ENCODE measurements around the gene FKRP. TPM values are rescaled to one million over a fixed set of nuclear protein-coding genes. Genes with fewer than 3 reads are reported as not detected.

FKRP gene
- total and polyA plus RNA-seq, 9 donors, result 10.7 to 24.4 (median 18.7) TPM

- Histone ChIP-seq H3K36me3 (no peaks in the 10 kb centered on the region), H3K4me1 (ENCODE audit: insufficient read depth) (no peaks in the 10 kb centered on the region), H3K27me3 (no peaks in the 10 kb centered on the region), H3K9me3 (no peaks in the 10 kb centered on the region), H3K27ac (no peak overlapping the region), H3K4me3 (no peak overlapping the region)
- intact Hi-C loops (cut with DNase I), result loop anchor here (5.0 to 10.0 kb wide), 2 partner anchors 239 to 241 kb away; no protein-coding TSS in a partner anchor
- TF ChIP-seq CTCF (IDR thresholded peaks at IDR 0.05) (no peak), EP300 (IDR thresholded peaks at IDR 0.05) (no peak), POLR2A (IDR thresholded peaks at IDR 0.05) (no peak)
- 18 to 37% (median 24%) methylated on average over 4 of the region's 4 CpGs for WGBS, 3 donors
- DNase-seq, result peak in 2 of 5 donors; percentile 62 to 68
Measured at GRCh38 chr19:46753420-46754155, 7.7 kb downstream of the FKRP start.

GRCh38 chr19:46755077-46755852 is 9.4 kb downstream of the FKRP start:
- no peak overlapping the region for H3K27ac ChIP-seq
- TF ChIP-seq CTCF (IDR thresholded peaks at IDR 0.05) (no peak), POLR2A (IDR thresholded peaks at IDR 0.05) (no peak)
- DNase-seq, result no peak
- H3K9me3 ChIP-seq, result no peaks in the 10 kb centered on the region
- H3K4me3 ChIP-seq, result no peak overlapping the region
- intact Hi-C loops (cut with DNase I), result loop anchor here (5.0 to 10.0 kb wide), 2 partner anchors 87 to 240 kb away; no protein-coding TSS in a partner anchor
- H3K36me3 ChIP-seq, result no peaks in the 10 kb centered on the region
- H3K4me1 ChIP-seq (ENCODE audit: insufficient read depth), result no peaks in the 10 kb centered on the region
- H3K27me3 ChIP-seq, result no peaks in the 10 kb centered on the region
- 73 to 78% (median 75%) methylated on average over 35 to 39 of the region's 39 CpGs for WGBS, 3 donors

GRCh38 chr19:46755853-46756543 is 10.1 kb downstream of the FKRP start:
- H3K36me3 ChIP-seq, result no peaks in the 10 kb centered on the region
- TF ChIP-seq EP300 (IDR thresholded peaks at IDR 0.05), result no peak
- no peak for TF ChIP-seq POLR2A (IDR thresholded peaks at IDR 0.05)
- TF ChIP-seq CTCF (IDR thresholded peaks at IDR 0.05), result no peak
- DNase-seq, result no peak
- H3K4me1 ChIP-seq (ENCODE audit: insufficient read depth), result no peaks in the 10 kb centered on the region
- WGBS, 3 donors, result 81 to 90% (median 84%) methylated on average over 78 to 86 of the region's 86 CpGs
- H3K9me3 ChIP-seq, result no peaks in the 10 kb centered on the region
- H3K4me3 ChIP-seq, result no peak overlapping the region
- no peak overlapping the region for H3K27ac ChIP-seq
- no peaks in the 10 kb centered on the region for H3K27me3 ChIP-seq
- intact Hi-C loops (cut with DNase I), result loop anchor here (2.0 to 10.0 kb wide), 3 partner anchors 85 to 239 kb away; no protein-coding TSS in a partner anchor

- Histone ChIP-seq H3K9me3 (no peaks in the 10 kb centered on the region), H3K4me1 (ENCODE audit: insufficient read depth) (peaks cover under 1% of the 10 kb centered on the region), H3K36me3 (no peaks in the 10 kb centered on the region), H3K27me3 (no peaks in the 10 kb centered on the region), H3K4me3 (no peak overlapping the region), H3K27ac (no peak overlapping the region)
- no peak for DNase-seq
- WGBS, 3 donors, result 84 to 88% (median 85%) methylated on average over 30 of the region's 30 CpGs
- TF ChIP-seq CTCF (IDR thresholded peaks at IDR 0.05) (no peak), POLR2A (IDR thresholded peaks at IDR 0.05) (no peak), EP300 (IDR thresholded peaks at IDR 0.05) (no peak)
- intact Hi-C loops (cut with DNase I), result loop anchor here (2.0 to 10.0 kb wide), 3 partner anchors 84 to 238 kb away; no protein-coding TSS in a partner anchor
Measured at GRCh38 chr19:46756544-46756888, 10.7 kb downstream of the FKRP start.

All from ovary (tissue), 9 donors.